Measurements from ENCODE around the gene SLC22A17. TPM values are rescaled to one million over a fixed set of nuclear protein-coding genes. Genes with fewer than 3 reads are reported as not detected.

Gene SLC22A17
- total and polyA plus RNA-seq, 2 of the 4 experiments (the other 2 are of a cell fraction), result 6.6 to 36.0 TPM

DNA sequence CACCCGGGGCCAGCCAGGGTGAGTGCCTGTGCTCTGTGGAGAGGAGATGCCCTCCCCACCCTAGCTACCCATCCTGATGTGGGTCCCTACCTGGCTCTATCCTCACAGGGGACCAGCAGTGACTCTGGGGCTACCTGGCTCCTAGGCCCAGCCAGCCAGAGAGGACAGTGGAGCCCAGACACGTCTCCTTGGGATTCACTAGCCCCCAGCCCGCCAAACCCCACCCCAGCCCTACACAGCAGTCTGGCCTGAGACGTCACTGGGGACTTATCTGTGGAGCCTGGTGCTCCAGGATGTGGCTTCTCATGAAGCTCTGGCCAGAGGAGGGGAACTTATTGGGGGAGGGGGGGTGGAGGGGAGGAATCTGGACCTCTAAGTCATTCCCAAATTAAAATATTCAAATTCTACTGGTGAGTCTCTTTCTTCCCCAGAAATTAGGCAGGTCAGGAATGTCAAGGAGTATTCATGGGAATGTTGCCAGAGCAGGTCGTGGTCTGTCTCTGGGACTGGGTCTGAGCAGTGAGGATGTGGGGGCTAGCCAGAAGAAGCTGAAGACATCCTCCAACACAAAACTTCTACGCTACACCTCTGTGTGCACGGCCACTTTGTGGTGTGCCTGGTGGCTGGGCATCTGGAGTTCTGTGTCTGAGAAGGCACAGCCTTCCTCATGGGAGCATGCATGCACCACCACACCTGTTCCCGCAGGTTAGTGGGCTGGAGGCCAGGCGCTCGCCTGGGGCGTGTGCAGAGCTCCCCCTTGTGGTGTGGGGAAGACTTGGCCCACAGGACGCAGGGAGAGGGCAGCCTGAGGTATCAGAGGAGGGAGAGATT, 26.9 kb upstream of the SLC22A17 start:
- no TSS peak for BruUV-seq (replicated peaks)
- Histone ChIP-seq H2BK120ac (ENCODE audit: low read depth, low read length) (no peak overlapping the region), H2BK20ac (ENCODE audit: low read depth, low read length) (no peak overlapping the region), H3K23ac (ENCODE audit: low read depth, low read length) (no peak overlapping the region), H3K9me1 (ENCODE audit: insufficient read depth, low read length) (no peaks in the 10 kb centered on the region), H3K9ac (ENCODE audit: low read depth, low read length) (no peak overlapping the region), H3K36me3 (ENCODE audit: control insufficient read depth, insufficient read depth, low read length) (no peaks in the 10 kb centered on the region), H3K4ac (ENCODE audit: low read depth, low read length) (no peak overlapping the region), H3K4me3 (ENCODE audit: insufficient read depth, low read depth, low read length) (no peak overlapping the region), H4K20me1 (ENCODE audit: insufficient read depth, low read length) (no peaks in the 10 kb centered on the region), H3K4me2 (ENCODE audit: low read depth, low read length) (no peak overlapping the region), H3K18ac (ENCODE audit: low read depth, low read length) (no peak overlapping the region), H3K4me1 (ENCODE audit: control insufficient read depth, insufficient read depth, low read length) (no peaks in the 10 kb centered on the region), H3K9me3 (ENCODE audit: control insufficient read depth, insufficient read depth, low read length) (no peaks in the 10 kb centered on the region), H2BK5ac (ENCODE audit: low read depth, low read length, poor library complexity, severe bottlenecking) (no peak overlapping the region), H4K5ac (ENCODE audit: low read depth, low read length) (no peak overlapping the region), H4K8ac (ENCODE audit: low read depth in 2 of 2, low read length in 2 of 2) (no peak overlapping the region), H2BK15ac (ENCODE audit: low read depth, low read length) (no peak overlapping the region), H3K27me3 (ENCODE audit: control insufficient read depth, insufficient read depth, low read length) (peaks cover 39% of the 10 kb centered on the region; the same call in 1 of the 2 replicates), H4K91ac (ENCODE audit: insufficient read depth, low read depth, low read length) (no peak overlapping the region), H2AFZ (replicated peaks; ENCODE audit: low read length, poor library complexity) (no peak overlapping the region), H3K27ac (ENCODE audit: insufficient read depth, low read length) (no peak overlapping the region), H3K79me1 (ENCODE audit: low read depth in 1 of 2, low read length in 2 of 2) (no peaks in the 10 kb centered on the region), H2AK5ac (ENCODE audit: low read depth, low read length) (no peak overlapping the region), H3K14ac (replicated peaks; ENCODE audit: low read depth, low read length) (no peak overlapping the region), H2AK9ac (replicated peaks; ENCODE audit: low read depth, low read length, poor library complexity) (peak overlapping the region; percentile 82), H3K56ac (ENCODE audit: extremely low read depth, insufficient read depth, low read length) (no peak overlapping the region)
- dilution Hi-C loops (cut with HindIII; ENCODE audit: low sequenced_read_pairs, unreplicated experiment) (no loop called here), intact Hi-C loops (cut with micrococcal nuclease) (loop anchor here (1.0 to 2.0 kb wide), 2 partner anchors 51 to 115 kb away; no protein-coding TSS in a partner anchor), in situ Hi-C loops (cut with MboI; ENCODE audit: low sequenced_read_pairs) (loop anchor here (10.0 kb wide), 1 partner anchor 55 kb away; the partner anchor contains the start of gene PABPN1)
- TF ChIP-seq MAZ (IDR thresholded peaks at IDR 0.05; ENCODE audit: borderline replicate concordance, low read depth, low read length), result peak; percentile 53; the same call in 1 of the 2 replicates
- TF ChIP-seq, protein P1, sequence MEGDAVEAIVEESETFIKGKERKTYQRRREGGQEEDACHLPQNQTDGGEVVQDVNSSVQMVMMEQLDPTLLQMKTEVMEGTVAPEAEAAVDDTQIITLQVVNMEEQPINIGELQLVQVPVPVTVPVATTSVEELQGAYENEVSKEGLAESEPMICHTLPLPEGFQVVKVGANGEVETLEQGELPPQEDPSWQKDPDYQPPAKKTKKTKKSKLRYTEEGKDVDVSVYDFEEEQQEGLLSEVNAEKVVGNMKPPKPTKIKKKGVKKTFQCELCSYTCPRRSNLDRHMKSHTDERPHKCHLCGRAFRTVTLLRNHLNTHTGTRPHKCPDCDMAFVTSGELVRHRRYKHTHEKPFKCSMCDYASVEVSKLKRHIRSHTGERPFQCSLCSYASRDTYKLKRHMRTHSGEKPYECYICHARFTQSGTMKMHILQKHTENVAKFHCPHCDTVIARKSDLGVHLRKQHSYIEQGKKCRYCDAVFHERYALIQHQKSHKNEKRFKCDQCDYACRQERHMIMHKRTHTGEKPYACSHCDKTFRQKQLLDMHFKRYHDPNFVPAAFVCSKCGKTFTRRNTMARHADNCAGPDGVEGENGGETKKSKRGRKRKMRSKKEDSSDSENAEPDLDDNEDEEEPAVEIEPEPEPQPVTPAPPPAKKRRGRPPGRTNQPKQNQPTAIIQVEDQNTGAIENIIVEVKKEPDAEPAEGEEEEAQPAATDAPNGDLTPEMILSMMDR (conservative IDR thresholded peaks at IDR 0.05; ENCODE audit: low read depth, low read length), result peak; percentile 93
- TF ChIP-seq MAFK (IDR thresholded peaks at IDR 0.05; ENCODE audit: low read depth, low read length), result no peak
- no peak for TF ChIP-seq NFE2L2 (IDR thresholded peaks at IDR 0.05; ENCODE audit: low read depth, low read length)
- TF ChIP-seq RAD21 (IDR thresholded peaks at IDR 0.05; ENCODE audit: low read length), result peak; percentile 91
- TF ChIP-seq SMC3 (IDR thresholded peaks at IDR 0.05; ENCODE audit: low read depth, low read length), result peak; percentile 89
- WGBS, 2 experiments (ENCODE audit: extremely low coverage in 2 of 2, insufficient read length in 1 of 2), result 0% methylated on average over 1 of the region's 12 CpGs; no CpG with 5 or more reads in 1 of the 2 experiments
- ChIA-PET POLR2A (ENCODE audit: unreplicated experiment) (interaction anchor here (0.6 to 1.6 kb wide), 3 partner anchors 50 to 297 kb away, joined by 3 to 5 read pairs (median 4); no protein-coding TSS in a partner anchor), CTCF (interaction anchor here (0.6 to 1.7 kb wide), 12 partner anchors 10 to 182 kb away, joined by 3 to 12 read pairs (median 4); partner anchors contain the start of gene PABPN1)
- DNase-seq (peak; percentile 17), ATAC-seq (ENCODE audit: low read depth) (peak; percentile 85)
